A549 (cell line): ENCODE measurements around the gene ARHGEF26. TPM values are rescaled to one million over a fixed set of nuclear protein-coding genes. Genes with fewer than 3 reads are reported as not detected.

Experiments used
- ATAC-seq, 2 experiments: fragments of 200-7000 bp in 1 of 2; fragments of >200 bp in 1 of 2; cut with Nextera tagmentation in 1 of 2; cut with Tn5 transposase in 1 of 2; 3 replicates each; pipeline versions ENCODE4 v1.8.0 to v1.9.1; 2018 to 2020; ENCODE audit warnings: mild to moderate bottlenecking in 1 of 2, moderate library complexity in 1 of 2
- CTCF ChIA-PET: fragments of 300-600 bp; sonication (Branson Sonifier 250); formaldehyde crosslinking; extraction: SDS; loops from one replicate; lab custom pipeline; 2021; ENCODE audit warnings: antibody characterized with exemption, inconsistent platforms; lab: Yijun Ruan, JAX
- POLR2A ChIA-PET: fragments of 350-600 bp; formaldehyde crosslinking; extraction: SDS; loops from one replicate; lab custom pipeline; 2021; ENCODE audit warnings: antibody characterized with exemption, inconsistent platforms; lab: Yijun Ruan, JAX
- DNase-seq, 2 experiments: peaks; one replicate each; pipeline versions ENCODE4 v3.0.0 to v3.0.0-alpha.2; 2011 to 2016; ENCODE audit warnings: low read depth in 1 of 2, low spot score in 1 of 2
- FAIRE-seq: peaks from 2 replicates; lab custom pipeline; 2011; peaks lifted over from hg19 to GRCh38; lab: Jason Lieb, UNC
- H3K27ac ChIP-seq, 2 experiments: fragments of >200 bp; sonication (Bioruptor Twin); formaldehyde crosslinking; 3 replicates each; pipeline ENCODE4 v1.5.1; 2016 to 2017
- H3K4me1 ChIP-seq: fragments of >200 bp; sonication (Bioruptor Twin); formaldehyde crosslinking; 3 replicates; pipeline ENCODE4 v1.6.1; 2016
- H3K4me2 ChIP-seq: fragments of >200 bp; sonication (Bioruptor Twin); formaldehyde crosslinking; 3 replicates; pipeline ENCODE4 v1.6.1; 2016
- H3K4me3 ChIP-seq: fragments of >200 bp; sonication (Bioruptor Twin); formaldehyde crosslinking; 3 replicates; pipeline ENCODE4 v1.5.1; 2016
- H3K9me3 ChIP-seq: fragments of >200 bp; sonication (Bioruptor Twin); formaldehyde crosslinking; 3 replicates; pipeline ENCODE4 v1.6.1; 2016
- CHD4 ChIP-seq: fragments of 200-600 bp; sonication (generic); IDR thresholded peaks from 2 replicates; pipeline ENCODE4 v1.6.1; 2016; ENCODE audit warnings: antibody characterized with exemption, mild to moderate bottlenecking, borderline replicate concordance
- EHMT2 ChIP-seq: fragments of 200-600 bp; sonication (generic); IDR thresholded peaks from 2 replicates; pipeline ENCODE4 v1.6.1; 2016; ENCODE audit warnings: antibody characterized with exemption, low read depth, mild to moderate bottlenecking, moderate library complexity
- EP300 ChIP-seq, 2 experiments: fragments of >200 bp; sonication (Bioruptor Twin); formaldehyde crosslinking; IDR thresholded peaks; 2 replicates in 1 of 2; 3 replicates in 1 of 2; pipeline ENCODE4 v1.6.1; 2016 to 2017
- GATA3 ChIP-seq: IDR thresholded peaks from 2 replicates; pipeline ENCODE4 v1.6.1; 2012; ENCODE audit warnings: borderline replicate concordance
- HDAC2 ChIP-seq: fragments of 200-600 bp; sonication (generic); IDR thresholded peaks from 2 replicates; pipeline ENCODE4 v1.6.1; 2016
- HOXB13 ChIP-seq: fragments of 250-450 bp; sonication (Bioruptor Pico); IDR thresholded peaks from 2 replicates; pipeline ENCODE4 v1.5.0; 2020; ENCODE audit warnings: low read depth, mild to moderate bottlenecking, moderate library complexity
- KDM1A ChIP-seq: fragments of 200-600 bp; sonication (generic); IDR thresholded peaks from 2 replicates; pipeline ENCODE4 v1.6.1; 2016; ENCODE audit warnings: low read depth, mild to moderate bottlenecking
- KDM5A ChIP-seq: fragments of 200-600 bp; sonication (generic); IDR thresholded peaks from 2 replicates; pipeline ENCODE4 v1.6.1; 2016; ENCODE audit warnings: antibody characterized with exemption, mild to moderate bottlenecking
- MAFK ChIP-seq: fragments of 450-650 bp; IDR thresholded peaks from 2 replicates; pipeline ENCODE4 v1.6.1; 2014; ENCODE audit not compliant: partially characterized antibody
- NFE2L2 ChIP-seq: fragments of 150-350 bp; conservative IDR thresholded peaks from 2 replicates; pipeline ENCODE4 v1.6.1; 2014; ENCODE audit warnings: low read length
- NPAS2 ChIP-seq: fragments of 250-450 bp; sonication (Bioruptor Pico); IDR thresholded peaks from 2 replicates; pipeline ENCODE4 v1.8.0; 2022; ENCODE audit warnings: mild to moderate bottlenecking, moderate library complexity, borderline replicate concordance
- NR3C1 ChIP-seq: fragments of >200 bp; sonication (Bioruptor Twin); formaldehyde crosslinking; IDR thresholded peaks from 3 replicates; pipeline ENCODE4 v1.6.1; 2017
- POLR2A ChIP-seq: IDR thresholded peaks from 2 replicates; pipeline ENCODE4 v1.6.1; 2012; ENCODE audit warnings: mild to moderate bottlenecking, low read length
- RAD21 ChIP-seq, 2 experiments: fragments of >200 bp in 1 of 2; sonication (Bioruptor Twin) in 1 of 2; formaldehyde crosslinking in 1 of 2; IDR thresholded peaks in 1 of 2; conservative IDR thresholded peaks in 1 of 2; 2 replicates in 1 of 2; 3 replicates in 1 of 2; pipeline ENCODE4 v1.6.1; 2012 to 2018; ENCODE audit warnings: inconsistent platforms in 1 of 2
- RCOR1 ChIP-seq: fragments of 150-350 bp; IDR thresholded peaks from 2 replicates; pipeline ENCODE4 v1.6.1; 2014; ENCODE audit warnings: antibody characterized with exemption, low read length, low read depth
- RFX5 ChIP-seq: fragments of 450-650 bp; IDR thresholded peaks from 2 replicates; pipeline ENCODE4 v1.7.1; 2014; ENCODE audit warnings: antibody characterized with exemption, mild to moderate bottlenecking, moderate library complexity
- RNF2 ChIP-seq: fragments of 200-600 bp; sonication (generic); IDR thresholded peaks from 2 replicates; pipeline ENCODE4 v1.6.1; 2016; ENCODE audit warnings: low read depth, mild to moderate bottlenecking, antibody characterized with exemption, moderate library complexity, borderline replicate concordance
- SMC3 ChIP-seq: fragments of >200 bp; sonication (Bioruptor Twin); formaldehyde crosslinking; IDR thresholded peaks from 3 replicates; pipeline ENCODE4 v1.6.1; 2018; ENCODE audit warnings: inconsistent platforms
- SREBF2 ChIP-seq: fragments of 450-650 bp; IDR thresholded peaks from 2 replicates; pipeline ENCODE4 v1.6.1; 2014; ENCODE audit warnings: mild to moderate bottlenecking, moderate library complexity
- ZC3H11A ChIP-seq: fragments of 450-650 bp; IDR thresholded peaks from 2 replicates; pipeline ENCODE4 v1.6.1; 2014; ENCODE audit warnings: antibody characterized with exemption, mild to moderate bottlenecking
- ZFP36 ChIP-seq: fragments of 450-650 bp; IDR thresholded peaks from 2 replicates; pipeline ENCODE4 v1.6.1; 2014; ENCODE audit warnings: borderline replicate concordance; ENCODE audit not compliant: partially characterized antibody
- WGBS: methylation state at CpG from one replicate; pipeline ENCODE4 v1.1.6; 2017; ENCODE audit errors: missing lambda C conversion rate; 5-methylcytosine and 5-hydroxymethylcytosine counted together
- polyA plus RNA-seq, 4 experiments: library from polyadenylated mRNA; depleted of rRNA in 3 of 4; stranded (reverse); fragments of >200 nt; fragmentation: RNase III in 1 of 4; extraction: RNeasy Plus Mini Kit Qiagen cat#74134 plus additional on column Dnase treatment in 1 of 4; gene quantifications; 2 replicates in 3 of 4; 3 replicates in 1 of 4; pipeline ENCODE4 v1.2.3, GENCODE V29; 2011 to 2017
- TF ChIP-seq, protein P1 (sequence below): fragments of >200 bp; sonication (Bioruptor Twin); formaldehyde crosslinking; IDR thresholded peaks from 3 replicates; pipeline ENCODE4 v1.5.1; 2016
- TF ChIP-seq, protein P2 (sequence below): fragments of 250-450 bp; sonication (Bioruptor Pico); IDR thresholded peaks from 2 replicates; pipeline ENCODE4 v1.5.0; 2021; ENCODE audit warnings: mild to moderate bottlenecking, moderate library complexity, borderline replicate concordance
- TF ChIP-seq, protein P3 (sequence below): fragments of 250-450 bp; sonication (Bioruptor Pico); IDR thresholded peaks from 2 replicates; pipeline ENCODE4 v1.5.0; 2020; ENCODE audit warnings: low read depth, mild to moderate bottlenecking, moderate library complexity
- TF ChIP-seq, protein P4 (sequence below): fragments of 200-600 bp; sonication (generic); IDR thresholded peaks from 2 replicates; pipeline ENCODE4 v1.6.1; 2016; ENCODE audit warnings: antibody characterized with exemption, mild to moderate bottlenecking, moderate library complexity

Gene ARHGEF26
- polyA plus RNA-seq, 2 of the 4 experiments (the other 2 are of a cell fraction), result 2.9 to 5.8 TPM

DNA sequence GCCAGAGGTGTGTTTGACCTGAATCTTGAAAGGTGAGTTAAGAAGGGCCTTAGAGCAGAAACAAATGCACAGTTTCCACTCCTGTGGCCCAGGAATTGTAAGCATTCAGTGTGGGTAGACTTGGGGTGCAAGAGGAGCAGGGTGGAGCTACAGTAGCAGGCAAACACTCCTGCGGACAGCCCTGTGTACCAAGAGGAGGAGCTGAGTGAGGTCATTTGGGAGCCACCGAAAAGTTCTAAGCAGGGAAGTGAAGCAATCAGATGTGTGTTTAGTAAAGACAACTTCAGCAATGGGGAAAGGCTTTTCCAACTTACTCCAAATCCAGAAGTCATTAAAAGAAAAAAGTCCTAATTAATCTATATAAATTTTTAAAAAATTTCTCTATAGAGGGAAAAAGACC lies 99.3 kb downstream of the ARHGEF26 start:
- no peak overlapping the region for H3K4me2 ChIP-seq
- no peak for DNase-seq
- no peak for ATAC-seq
- POLR2A ChIA-PET, result no interaction called here
- no peak overlapping the region for H3K27ac ChIP-seq
- no peak for FAIRE-seq
- CTCF ChIA-PET, result no interaction called here
- 88% methylated on average over 2 of the region's 2 CpGs for WGBS
- H3K9me3 ChIP-seq, result no peaks in the 10 kb centered on the region
- H3K4me3 ChIP-seq, result no peak overlapping the region
- TF ChIP-seq GATA3 (no peak), RNF2 (no peak), KDM5A (no peak), MAFK (no peak)
- TF ChIP-seq, all 56 proteins: peak for 0
- no peaks in the 10 kb centered on the region for H3K4me1 ChIP-seq

DNA sequence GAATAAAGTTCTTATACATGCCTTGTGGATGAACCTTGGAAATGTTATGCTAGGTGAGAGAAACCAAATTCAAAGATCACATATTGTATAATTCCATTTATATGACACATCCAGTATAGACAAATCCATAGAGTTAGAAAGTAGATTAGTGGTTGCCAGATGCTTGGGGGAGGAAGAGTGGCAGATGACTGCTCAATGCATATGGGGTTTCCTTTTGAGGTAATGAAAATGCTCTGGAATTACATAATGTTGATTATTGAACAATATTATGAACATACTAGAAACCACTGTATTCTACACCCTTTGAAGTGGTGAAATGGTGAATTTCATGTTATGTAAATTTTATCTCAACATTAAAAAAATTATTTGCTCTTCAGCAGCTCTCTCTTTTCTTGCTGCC lies 102.3 kb downstream of the ARHGEF26 start:
- no peak overlapping the region for H3K4me3 ChIP-seq
- DNase-seq, result no peak
- TF ChIP-seq EHMT2 (no peak), RFX5 (no peak), RAD21 (conservative IDR thresholded peaks at IDR 0.05 in 1 of 2, IDR thresholded peaks at IDR 0.05 in 1 of 2) (no peak), RCOR1 (no peak), SREBF2 (no peak)
- TF ChIP-seq, protein P1, sequence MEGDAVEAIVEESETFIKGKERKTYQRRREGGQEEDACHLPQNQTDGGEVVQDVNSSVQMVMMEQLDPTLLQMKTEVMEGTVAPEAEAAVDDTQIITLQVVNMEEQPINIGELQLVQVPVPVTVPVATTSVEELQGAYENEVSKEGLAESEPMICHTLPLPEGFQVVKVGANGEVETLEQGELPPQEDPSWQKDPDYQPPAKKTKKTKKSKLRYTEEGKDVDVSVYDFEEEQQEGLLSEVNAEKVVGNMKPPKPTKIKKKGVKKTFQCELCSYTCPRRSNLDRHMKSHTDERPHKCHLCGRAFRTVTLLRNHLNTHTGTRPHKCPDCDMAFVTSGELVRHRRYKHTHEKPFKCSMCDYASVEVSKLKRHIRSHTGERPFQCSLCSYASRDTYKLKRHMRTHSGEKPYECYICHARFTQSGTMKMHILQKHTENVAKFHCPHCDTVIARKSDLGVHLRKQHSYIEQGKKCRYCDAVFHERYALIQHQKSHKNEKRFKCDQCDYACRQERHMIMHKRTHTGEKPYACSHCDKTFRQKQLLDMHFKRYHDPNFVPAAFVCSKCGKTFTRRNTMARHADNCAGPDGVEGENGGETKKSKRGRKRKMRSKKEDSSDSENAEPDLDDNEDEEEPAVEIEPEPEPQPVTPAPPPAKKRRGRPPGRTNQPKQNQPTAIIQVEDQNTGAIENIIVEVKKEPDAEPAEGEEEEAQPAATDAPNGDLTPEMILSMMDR, result no peak
- TF ChIP-seq, all 56 proteins: peak for 0
- H3K9me3 ChIP-seq, result no peaks in the 10 kb centered on the region
- no peak for FAIRE-seq
- CTCF ChIA-PET, result no interaction called here
- no peak overlapping the region for H3K27ac ChIP-seq
- H3K4me1 ChIP-seq, result no peaks in the 10 kb centered on the region
- POLR2A ChIA-PET, result no interaction called here
- no peak overlapping the region for H3K4me2 ChIP-seq
- ATAC-seq, result no peak

DNA sequence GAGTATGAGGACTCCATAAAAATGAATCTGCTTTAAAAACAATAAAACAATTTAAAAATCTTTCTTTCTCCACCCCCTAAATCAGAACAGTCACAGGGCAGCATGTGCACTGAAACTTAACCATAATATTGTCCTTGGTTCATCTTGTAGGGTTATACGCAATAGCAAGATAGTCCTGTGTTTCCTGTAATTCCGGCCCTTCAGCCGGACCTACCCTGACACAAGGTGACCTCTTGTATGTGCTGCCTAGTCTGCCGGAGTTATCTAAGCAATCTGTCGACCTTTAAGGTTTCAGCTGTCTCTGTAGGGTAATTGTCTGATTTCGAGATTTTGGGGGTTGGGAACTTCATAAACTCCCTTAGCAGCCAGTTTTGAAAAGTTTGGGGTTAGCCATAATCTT lies 103.2 kb downstream of the ARHGEF26 start:
- WGBS, result 77% methylated on average over 6 of the region's 6 CpGs
- ChIA-PET CTCF (interaction anchor here (0.7 to 1.4 kb wide), 2 partner anchors 9 to 140 kb away, joined by 3 read pairs; no protein-coding TSS in a partner anchor), POLR2A (no interaction called here)
- no peaks in the 10 kb centered on the region for H3K4me1 ChIP-seq
- no peak for FAIRE-seq
- no peak for ATAC-seq
- H3K27ac ChIP-seq, result no peak overlapping the region
- H3K4me3 ChIP-seq, result no peak overlapping the region
- TF ChIP-seq ZC3H11A (no peak), POLR2A (no peak), ZFP36 (no peak), RCOR1 (no peak), NR3C1 (no peak), CHD4 (no peak), KDM1A (no peak), SMC3 (no peak), NPAS2 (CRISPR knock-in tag) (no peak), HDAC2 (no peak), NFE2L2 (no peak), EP300 (IDR thresholded peaks at IDR 0.05) (no peak), HOXB13 (CRISPR knock-in tag) (no peak), RNF2 (no peak)
- TF ChIP-seq, protein P1, result no peak
- TF ChIP-seq, protein P2, sequence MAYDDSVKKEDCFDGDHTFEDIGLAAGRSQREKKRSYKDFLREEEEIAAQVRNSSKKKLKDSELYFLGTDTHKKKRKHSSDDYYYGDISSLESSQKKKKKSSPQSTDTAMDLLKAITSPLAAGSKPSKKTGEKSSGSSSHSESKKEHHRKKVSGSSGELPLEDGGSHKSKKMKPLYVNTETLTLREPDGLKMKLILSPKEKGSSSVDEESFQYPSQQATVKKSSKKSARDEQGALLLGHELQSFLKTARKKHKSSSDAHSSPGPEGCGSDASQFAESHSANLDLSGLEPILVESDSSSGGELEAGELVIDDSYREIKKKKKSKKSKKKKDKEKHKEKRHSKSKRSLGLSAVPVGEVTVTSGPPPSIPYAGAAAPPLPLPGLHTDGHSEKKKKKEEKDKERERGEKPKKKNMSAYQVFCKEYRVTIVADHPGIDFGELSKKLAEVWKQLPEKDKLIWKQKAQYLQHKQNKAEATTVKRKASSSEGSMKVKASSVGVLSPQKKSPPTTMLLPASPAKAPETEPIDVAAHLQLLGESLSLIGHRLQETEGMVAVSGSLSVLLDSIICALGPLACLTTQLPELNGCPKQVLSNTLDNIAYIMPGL (CRISPR knock-in tag), result no peak
- TF ChIP-seq, protein P3, sequence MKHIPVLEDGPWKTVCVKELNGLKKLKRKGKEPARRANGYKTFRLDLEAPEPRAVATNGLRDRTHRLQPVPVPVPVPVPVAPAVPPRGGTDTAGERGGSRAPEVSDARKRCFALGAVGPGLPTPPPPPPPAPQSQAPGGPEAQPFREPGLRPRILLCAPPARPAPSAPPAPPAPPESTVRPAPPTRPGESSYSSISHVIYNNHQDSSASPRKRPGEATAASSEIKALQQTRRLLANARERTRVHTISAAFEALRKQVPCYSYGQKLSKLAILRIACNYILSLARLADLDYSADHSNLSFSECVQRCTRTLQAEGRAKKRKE (CRISPR knock-in tag), result no peak
- TF ChIP-seq, protein P4, sequence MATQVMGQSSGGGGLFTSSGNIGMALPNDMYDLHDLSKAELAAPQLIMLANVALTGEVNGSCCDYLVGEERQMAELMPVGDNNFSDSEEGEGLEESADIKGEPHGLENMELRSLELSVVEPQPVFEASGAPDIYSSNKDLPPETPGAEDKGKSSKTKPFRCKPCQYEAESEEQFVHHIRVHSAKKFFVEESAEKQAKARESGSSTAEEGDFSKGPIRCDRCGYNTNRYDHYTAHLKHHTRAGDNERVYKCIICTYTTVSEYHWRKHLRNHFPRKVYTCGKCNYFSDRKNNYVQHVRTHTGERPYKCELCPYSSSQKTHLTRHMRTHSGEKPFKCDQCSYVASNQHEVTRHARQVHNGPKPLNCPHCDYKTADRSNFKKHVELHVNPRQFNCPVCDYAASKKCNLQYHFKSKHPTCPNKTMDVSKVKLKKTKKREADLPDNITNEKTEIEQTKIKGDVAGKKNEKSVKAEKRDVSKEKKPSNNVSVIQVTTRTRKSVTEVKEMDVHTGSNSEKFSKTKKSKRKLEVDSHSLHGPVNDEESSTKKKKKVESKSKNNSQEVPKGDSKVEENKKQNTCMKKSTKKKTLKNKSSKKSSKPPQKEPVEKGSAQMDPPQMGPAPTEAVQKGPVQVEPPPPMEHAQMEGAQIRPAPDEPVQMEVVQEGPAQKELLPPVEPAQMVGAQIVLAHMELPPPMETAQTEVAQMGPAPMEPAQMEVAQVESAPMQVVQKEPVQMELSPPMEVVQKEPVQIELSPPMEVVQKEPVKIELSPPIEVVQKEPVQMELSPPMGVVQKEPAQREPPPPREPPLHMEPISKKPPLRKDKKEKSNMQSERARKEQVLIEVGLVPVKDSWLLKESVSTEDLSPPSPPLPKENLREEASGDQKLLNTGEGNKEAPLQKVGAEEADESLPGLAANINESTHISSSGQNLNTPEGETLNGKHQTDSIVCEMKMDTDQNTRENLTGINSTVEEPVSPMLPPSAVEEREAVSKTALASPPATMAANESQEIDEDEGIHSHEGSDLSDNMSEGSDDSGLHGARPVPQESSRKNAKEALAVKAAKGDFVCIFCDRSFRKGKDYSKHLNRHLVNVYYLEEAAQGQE, result no peak
- H3K9me3 ChIP-seq, result no peaks in the 10 kb centered on the region
- DNase-seq, result no peak
- H3K4me2 ChIP-seq, result no peak overlapping the region
